DLD1 (cell line): ENCODE results near the gene L3MBTL2.
"Not testable (repeated sequence)": the region's sequence is repeated elsewhere in the genome, so short reads cannot be mapped to it uniquely, and the experiment has no call there.

Source experiments
- in situ Hi-C: cut with HindIII; loops from 2 replicates; pipeline ENCODE4 v1.10.0; 2017; ENCODE audit warnings: low sequenced_read_pairs

Gene L3MBTL2

DNA sequence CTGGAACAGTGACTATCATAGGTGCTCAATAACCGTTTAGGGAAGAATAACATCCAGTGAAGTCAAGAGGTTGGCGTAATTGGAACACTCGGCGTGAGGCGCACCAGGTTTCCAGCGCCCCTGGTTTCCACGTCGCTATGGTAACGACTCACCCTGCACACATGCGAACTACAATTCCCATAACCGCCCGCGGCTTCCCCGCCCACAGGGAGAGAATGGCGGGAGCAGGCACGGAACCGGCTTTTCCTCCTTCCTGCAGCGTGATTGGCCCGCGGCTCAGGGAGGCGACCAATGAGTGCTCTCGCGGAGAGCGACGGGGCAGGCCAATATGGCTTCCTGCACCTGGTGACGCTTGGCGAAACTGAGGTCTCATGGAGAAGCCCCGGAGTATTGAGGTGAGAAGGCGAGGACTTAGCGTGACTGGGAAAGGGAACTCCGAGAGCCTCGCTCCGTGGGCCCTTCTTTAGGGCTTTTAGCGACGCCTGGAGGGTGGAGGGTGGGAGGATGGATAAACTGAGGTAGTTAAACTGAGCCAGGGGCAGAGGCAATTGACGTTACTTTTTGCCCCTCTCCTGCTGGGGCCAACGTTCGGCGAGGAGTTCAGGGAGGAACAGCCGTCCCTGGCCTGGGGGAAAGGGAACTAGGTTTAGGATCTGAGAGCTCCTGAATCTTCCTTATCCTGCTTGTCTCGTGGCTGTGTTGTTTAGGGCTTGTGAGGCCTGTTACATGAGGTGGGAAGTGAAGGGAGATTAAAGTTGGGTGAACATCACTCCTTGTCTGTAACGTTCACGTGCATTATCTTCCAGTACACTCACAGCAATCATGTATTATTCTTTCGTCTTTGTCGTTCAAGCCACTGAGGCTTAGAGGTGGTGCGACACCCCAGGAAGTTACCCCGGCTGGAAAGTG is at the start of gene L3MBTL2:
TSS of gene L3MBTL2 (plus strand) at position 321 of the 909 bp plus-strand sequence. CDS start at position 372, 51 bp downstream.
- in situ Hi-C loops = no loop called here

GRCh38 chr22:41157083-41157482 is 48.0 kb upstream of the L3MBTL2 start:
- in situ Hi-C loops = loop anchor here (25.0 kb wide), 1 partner anchor 195 kb away; the partner anchor contains the start of gene RBX1

- in situ Hi-C loops = loop anchor here (25.0 kb wide), 1 partner anchor 207 kb away; the partner anchor contains the start of gene RBX1
These were observed 36.0 kb upstream of the L3MBTL2 start for GRCh38 chr22:41169157-41169556.

DNA sequence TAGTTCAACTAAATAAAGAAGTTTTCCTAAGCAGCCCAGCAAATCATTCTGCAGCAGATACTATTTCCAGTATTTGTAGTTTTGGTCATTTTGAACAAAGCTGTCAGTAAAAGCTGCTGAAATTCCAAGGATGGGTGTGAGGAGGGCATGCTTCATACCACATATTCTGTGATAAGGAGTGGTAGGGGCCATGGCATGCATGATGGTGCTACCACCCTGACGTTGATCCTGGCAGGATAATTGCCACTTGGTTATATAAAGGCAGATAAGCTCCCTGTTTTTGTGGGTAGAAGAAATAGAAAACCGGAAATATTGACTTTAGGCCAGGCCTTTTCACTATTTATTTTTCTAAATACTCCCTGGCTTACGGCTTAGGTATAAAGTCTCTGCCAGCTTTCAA is 33.1 kb upstream of the L3MBTL2 start:
- in situ Hi-C loops = loop anchor here (25.0 kb wide), 1 partner anchor 210 kb away; the partner anchor contains the start of gene RBX1

GRCh38 chr22:41175546-41175945 is 29.6 kb upstream of the L3MBTL2 start:
- in situ Hi-C loops = no loop called here

DNA sequence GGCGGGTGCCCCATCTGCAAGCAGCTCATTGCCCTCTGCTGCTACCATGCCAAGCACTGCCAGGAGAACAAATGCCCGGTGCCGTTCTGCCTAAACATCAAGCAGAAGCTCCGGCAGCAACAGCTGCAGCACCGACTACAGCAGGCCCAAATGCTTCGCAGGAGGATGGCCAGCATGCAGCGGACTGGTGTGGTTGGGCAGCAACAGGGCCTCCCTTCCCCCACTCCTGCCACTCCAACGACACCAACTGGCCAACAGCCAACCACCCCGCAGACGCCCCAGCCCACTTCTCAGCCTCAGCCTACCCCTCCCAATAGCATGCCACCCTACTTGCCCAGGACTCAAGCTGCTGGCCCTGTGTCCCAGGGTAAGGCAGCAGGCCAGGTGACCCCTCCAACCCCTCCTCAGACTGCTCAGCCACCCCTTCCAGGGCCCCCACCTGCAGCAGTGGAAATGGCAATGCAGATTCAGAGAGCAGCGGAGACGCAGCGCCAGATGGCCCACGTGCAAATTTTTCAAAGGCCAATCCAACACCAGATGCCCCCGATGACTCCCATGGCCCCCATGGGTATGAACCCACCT is 28.0 kb upstream of the L3MBTL2 start:
- in situ Hi-C loops = no loop called here

GRCh38 chr22:41177622-41178424 is 27.3 kb upstream of the L3MBTL2 start:
- in situ Hi-C loops = no loop called here

DNA sequence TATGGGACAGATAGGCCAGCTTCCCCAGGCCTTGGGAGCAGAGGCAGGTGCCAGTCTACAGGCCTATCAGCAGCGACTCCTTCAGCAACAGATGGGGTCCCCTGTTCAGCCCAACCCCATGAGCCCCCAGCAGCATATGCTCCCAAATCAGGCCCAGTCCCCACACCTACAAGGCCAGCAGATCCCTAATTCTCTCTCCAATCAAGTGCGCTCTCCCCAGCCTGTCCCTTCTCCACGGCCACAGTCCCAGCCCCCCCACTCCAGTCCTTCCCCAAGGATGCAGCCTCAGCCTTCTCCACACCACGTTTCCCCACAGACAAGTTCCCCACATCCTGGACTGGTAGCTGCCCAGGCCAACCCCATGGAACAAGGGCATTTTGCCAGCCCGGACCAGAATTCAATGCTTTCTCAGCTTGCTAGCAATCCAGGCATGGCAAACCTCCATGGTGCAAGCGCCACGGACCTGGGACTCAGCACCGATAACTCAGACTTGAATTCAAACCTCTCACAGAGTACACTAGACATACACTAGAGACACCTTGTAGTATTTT is 26.6 kb upstream of the L3MBTL2 start:
- in situ Hi-C loops = no loop called here

DNA sequence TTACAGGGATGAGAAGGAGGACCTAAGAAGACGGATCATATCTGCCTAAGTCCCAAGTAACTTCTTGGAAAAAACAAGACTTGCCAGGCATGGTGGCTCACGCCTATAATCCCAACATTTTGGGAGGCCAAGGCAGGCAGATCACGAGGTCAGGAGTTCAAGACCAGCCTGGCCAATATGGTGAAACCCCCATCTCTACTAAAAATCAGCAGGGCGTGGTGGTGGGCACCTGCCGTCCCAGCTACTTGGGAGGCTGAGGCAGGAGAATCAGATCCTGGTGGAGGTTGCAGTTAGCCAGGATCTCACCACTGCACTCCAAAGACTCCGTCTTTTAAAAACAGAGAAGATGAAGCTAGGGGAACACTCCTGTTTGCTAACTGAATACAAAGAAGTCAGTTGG is 24.8 kb upstream of the L3MBTL2 start:
- in situ Hi-C loops = not testable (repeated sequence)

DNA sequence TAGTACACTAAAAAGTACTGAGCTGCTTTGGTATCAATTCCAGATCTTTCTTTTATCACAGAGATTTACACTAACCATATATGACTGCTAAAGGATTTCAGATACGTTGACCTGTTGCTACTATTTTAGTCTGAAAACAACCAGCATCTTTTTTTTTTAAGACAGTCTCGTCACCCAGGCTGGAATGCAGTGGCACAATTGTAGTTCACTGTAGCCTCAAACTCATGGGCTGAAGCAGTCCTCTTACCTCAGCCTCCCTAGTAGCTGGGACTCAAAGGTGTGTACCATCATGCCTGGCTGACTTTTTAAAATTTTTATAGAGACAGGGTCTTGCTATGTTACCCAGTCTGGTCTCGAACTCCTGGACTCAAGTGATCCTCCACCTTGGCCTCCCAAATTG is 24.2 kb upstream of the L3MBTL2 start:
- in situ Hi-C loops = no loop called here

DNA sequence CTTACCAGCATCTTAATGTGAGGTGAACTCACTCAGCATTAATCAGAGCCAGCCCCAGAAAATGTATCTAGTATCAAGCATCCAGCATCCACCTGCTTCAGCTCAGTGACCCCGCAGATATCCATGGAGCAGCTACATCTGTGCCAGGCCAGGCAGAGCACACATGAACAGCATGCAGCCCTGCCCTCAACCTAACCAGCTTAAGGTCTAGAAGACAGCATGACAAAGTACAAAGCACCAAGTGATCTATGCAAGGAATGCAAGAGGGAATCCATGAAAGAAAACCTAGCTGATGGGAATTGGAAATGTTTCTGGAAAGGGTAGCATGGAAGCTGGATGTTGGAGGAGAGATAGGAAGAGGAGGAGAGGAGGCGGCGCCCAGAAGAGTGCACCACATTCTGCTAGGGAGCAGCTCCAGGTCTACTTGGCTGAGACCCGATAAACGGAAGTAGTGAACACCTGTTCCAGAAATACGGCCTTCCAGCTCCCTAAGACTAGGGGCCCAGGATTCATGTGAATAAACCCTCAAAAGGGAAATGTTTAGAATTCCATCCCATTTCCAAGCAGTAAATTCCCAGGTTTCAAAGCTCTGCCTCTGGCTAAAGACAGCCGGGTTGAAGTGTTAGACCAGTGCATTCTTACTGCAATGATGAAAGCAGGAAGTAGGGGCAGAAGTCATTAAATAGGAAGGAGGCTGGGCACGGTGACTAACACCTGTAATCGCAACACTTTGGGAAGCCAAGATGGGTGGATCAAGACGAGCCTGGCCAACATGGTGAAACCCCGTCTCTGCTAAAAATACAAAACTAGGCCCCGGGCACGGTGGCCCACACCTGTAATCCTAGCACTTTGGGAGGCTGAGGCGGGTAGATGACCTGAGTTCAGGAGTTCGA is 23.5 kb upstream of the L3MBTL2 start:
- in situ Hi-C loops = no loop called here

DNA sequence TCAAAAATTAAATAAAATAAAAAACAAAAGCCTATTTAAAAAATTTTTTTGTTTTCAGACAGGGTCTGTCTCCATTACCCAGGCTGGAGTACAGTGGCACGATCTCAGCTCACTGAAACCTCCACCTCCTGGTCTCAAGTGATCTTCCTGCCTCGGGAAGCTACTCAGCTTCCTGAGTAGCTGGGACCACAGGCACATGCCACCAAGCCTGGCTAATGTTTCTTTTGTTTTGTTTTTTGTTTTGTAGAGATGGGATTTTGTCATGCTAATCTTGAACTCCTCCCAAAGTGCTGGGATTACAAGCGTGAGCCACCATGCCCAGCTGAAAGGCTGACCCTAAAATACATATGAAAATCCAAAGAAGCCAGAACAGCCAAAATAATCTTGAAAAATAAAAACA is 20.4 kb upstream of the L3MBTL2 start:
- in situ Hi-C loops = no loop called here

- in situ Hi-C loops = no loop called here
These were observed 13.6 kb upstream of the L3MBTL2 start for GRCh38 chr22:41191467-41191866.

DNA sequence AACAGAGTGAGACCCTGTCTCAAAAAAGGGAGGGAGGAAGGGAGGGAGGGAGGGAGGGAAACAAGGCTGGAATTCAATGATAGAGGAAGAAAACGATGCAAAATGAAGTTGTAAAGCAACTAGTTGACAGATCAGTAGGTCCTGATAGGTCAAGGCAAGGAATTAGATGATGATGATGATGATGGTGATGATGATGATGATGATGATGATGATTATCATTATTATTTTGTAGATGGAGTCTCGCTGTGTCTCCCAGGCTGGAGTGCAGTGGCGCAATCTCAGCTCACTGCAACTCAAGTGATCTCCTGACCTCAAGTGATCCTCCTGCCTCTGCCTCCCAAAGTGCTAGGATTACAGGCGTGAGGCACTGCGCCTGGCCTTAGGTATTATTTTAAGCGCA is 11.3 kb upstream of the L3MBTL2 start:
- in situ Hi-C loops = no loop called here

DNA sequence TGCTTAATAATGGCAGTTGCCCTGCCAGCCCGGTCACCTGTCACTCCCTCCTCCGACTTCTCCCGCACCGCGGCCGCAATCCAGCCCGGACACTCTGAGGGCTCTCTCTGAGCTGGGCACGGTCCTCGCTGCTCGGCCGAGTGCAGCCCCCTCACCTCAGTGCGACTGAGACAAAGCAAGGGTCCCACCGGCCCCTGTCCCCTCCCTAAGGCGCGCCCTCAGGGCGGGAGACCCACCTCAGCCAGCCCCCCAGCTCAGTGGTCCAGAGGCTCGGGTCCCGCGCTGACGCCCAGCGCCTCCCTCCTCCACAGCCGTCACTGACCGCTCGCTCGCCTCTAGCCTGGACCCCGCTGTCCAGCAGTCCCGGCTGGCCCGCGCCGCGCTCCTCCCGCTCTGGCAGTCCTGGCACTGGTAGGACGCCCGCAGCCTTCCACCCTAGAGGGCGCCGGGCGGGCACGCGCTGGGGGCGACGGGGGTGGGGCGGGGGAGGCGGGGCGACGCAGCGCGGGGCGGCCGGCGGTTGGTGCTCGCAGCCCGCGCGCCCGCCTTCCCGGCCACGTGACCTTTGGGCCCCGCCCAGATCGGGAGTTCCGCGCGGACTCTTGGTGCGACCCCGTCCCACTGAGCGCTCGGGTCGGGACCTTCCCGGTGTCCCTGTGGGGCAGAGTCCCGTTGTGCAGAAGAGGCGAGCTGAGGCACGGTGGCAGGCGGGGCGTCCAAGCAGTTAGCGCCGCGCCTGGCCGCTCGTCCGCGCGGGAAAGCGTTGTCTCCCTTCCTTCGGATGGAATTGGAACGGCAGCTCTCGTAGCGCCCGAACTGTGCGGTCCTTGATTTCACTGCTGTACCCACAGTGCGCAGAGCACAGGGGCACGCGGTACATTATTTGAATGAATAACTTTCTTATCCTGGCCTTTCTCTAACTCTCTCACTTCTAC is 7.8 kb upstream of the L3MBTL2 start:
- in situ Hi-C loops = no loop called here

DNA sequence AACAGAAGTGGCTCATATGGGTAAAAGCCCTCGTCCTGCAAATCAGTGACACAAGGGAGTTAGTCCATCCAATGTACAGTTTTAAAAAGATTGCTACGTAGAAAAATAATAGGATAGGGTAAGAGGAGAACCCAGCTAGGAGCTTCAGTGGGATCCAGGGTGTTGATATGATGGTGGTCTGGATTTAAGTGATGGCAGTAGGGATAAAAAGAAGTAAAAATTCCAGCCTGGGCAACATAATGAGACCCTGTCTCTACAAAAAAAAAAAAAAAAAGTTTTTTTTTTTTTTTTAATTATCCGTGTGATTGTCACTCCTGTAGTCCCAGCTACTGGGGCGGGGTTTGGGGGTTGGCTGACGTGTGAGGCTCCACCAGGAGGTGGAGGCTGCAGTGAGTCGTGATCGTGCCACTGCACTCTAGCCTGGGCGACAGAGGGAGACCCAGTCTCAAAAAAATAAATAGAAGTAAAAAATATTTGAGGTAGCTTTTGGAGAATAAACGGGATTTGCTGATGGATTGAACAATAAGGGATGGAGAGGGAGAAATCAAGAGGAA is 7.0 kb upstream of the L3MBTL2 start:
- in situ Hi-C loops = no loop called here

DNA sequence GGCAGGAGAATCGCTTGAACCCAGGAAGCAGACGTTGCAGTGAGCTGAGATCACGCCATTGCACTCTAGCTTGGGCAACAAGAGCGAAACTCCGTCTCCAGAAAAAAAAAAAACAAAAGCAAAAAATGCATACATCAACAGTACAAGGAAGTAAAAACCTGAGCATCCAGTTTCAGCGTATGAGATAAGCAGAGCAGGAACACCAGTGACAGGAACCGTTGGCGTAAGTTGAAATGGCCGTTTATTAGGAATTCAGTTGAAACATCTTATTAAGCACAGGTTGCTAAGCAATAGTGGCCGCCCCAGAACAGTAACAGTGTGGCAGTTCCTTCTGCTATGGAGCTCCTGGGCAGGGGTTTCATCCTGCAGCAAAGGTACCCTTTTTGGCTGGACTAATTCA is 4.0 kb upstream of the L3MBTL2 start:
- in situ Hi-C loops = no loop called here

GRCh38 chr22:41203118-41203517 is 2.0 kb upstream of the L3MBTL2 start:
- in situ Hi-C loops = no loop called here

DNA sequence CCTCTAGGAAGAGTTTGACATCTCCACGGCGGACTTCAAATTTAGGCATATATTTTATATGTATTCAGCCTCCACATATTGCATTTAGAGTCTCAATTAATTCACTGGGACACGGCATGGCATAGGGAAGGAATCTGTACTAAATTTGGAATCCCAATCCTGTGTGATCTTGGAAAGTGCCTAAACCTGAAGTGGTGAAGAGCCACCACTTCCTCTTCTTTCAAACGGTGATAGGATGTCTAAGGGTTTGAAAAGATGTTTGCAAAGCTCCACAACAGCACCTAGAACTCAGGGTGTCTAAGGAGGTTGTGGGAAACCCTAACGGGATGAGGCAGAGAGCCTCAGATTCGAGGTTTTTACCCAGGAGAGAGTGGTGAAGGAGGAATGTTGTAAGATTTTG is 1.0 kb upstream of the L3MBTL2 start:
- in situ Hi-C loops = no loop called here
